IMR-90 (cell line): ENCODE data around the gene INPP5A.

Source experiments
- CHD1 ChIP-seq: IDR thresholded peaks from 2 replicates; pipeline ENCODE4 v1.6.1; 2012; ENCODE audit warnings: low read depth, low read length, improper control_type of control experiment
- CTCF ChIP-seq: conservative IDR thresholded peaks from 2 replicates; pipeline ENCODE4 v1.5.1; 2012; ENCODE audit warnings: mild to moderate bottlenecking, low read depth, low read length, improper control_type of control experiment
- FOS ChIP-seq: fragments of 150-350 bp; IDR thresholded peaks from 2 replicates; pipeline ENCODE4 v1.6.1; 2016; ENCODE audit warnings: low read depth, low read length
- MAZ ChIP-seq: IDR thresholded peaks from 2 replicates; pipeline ENCODE4 v1.6.1; 2012; ENCODE audit warnings: low read depth, mild to moderate bottlenecking, low read length, improper control_type of control experiment, moderate library complexity, borderline replicate concordance
- MXI1 ChIP-seq: IDR thresholded peaks from 2 replicates; pipeline ENCODE4 v1.6.1; 2012; ENCODE audit warnings: low read depth, mild to moderate bottlenecking, low read length, moderate library complexity, borderline replicate concordance
- NFE2L2 ChIP-seq: fragments of 150-350 bp; IDR thresholded peaks from 2 replicates; pipeline ENCODE4 v1.6.1; 2016; ENCODE audit warnings: low read depth, mild to moderate bottlenecking, low read length
- POLR2A ChIP-seq: IDR thresholded peaks from 2 replicates; pipeline ENCODE4 v1.6.1; 2012; ENCODE audit warnings: mild to moderate bottlenecking, low read depth, low read length
- SMC3 ChIP-seq: fragments of 150-350 bp; IDR thresholded peaks from 2 replicates; pipeline ENCODE4 v1.6.1; 2016; ENCODE audit warnings: low read depth, mild to moderate bottlenecking, antibody characterized with exemption, low read length, moderate library complexity
- USF2 ChIP-seq: fragments of 150-350 bp; IDR thresholded peaks from 2 replicates; pipeline ENCODE4 v1.6.1; 2017; ENCODE audit warnings: mild to moderate bottlenecking, antibody characterized with exemption, low read length, low read depth

- no peak for TF ChIP-seq MXI1
- TF ChIP-seq CTCF = no peak
- no peak for TF ChIP-seq NFE2L2
- TF ChIP-seq USF2 = no peak
- no peak for TF ChIP-seq CHD1
- no peak for TF ChIP-seq POLR2A
- no peak for TF ChIP-seq MAZ
- no peak for TF ChIP-seq SMC3
- no peak for TF ChIP-seq FOS
Measured at GRCh38 chr10:132627666-132628531, 90.3 kb downstream of the INPP5A start.
